NCI-H2196 (cell line): ENCODE data around the gene TNIK.
"Not testable (repeated sequence)": the region's sequence is repeated elsewhere in the genome, so short reads cannot be mapped to it uniquely, and the experiment has no call there.

ENCODE experiments used
- DNase-seq: peaks from one replicate; lab custom pipeline; 2025; ENCODE audit not compliant: unreplicated experiment; lab: John Stamatoyannopoulos, UW

The TNIK gene

DNA sequence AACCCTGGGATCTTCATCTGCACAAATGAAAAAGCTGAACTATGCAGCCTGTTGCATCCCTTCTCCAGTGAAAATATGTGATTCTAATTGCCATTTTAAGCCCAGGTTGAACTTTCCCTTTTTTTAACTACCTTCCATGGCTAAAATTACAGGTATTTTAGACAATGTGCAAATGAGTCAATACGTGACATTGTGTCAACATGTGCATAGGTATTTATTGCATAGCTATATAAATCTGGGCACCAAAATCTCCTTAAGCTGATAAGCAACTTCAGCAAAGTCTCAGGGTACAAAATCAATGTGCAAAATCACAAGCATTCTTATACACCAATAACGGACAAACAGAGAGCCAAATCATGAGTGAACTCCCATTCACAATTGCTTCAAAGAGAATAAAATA is 37.4 kb downstream of the TNIK start:
- not testable (repeated sequence) for DNase-seq

GRCh38 chr3:171420667-171421066 is 39.5 kb downstream of the TNIK start:
- DNase-seq: no peak

- DNase-seq: no peak
Observed at GRCh38 chr3:171419457-171419856, 40.7 kb downstream of the TNIK start.

- DNase-seq: no peak
Observed at GRCh38 chr3:171417813-171418212, 42.4 kb downstream of the TNIK start.

GRCh38 chr3:171417137-171417536 is 43.1 kb downstream of the TNIK start:
- no peak for DNase-seq

DNA sequence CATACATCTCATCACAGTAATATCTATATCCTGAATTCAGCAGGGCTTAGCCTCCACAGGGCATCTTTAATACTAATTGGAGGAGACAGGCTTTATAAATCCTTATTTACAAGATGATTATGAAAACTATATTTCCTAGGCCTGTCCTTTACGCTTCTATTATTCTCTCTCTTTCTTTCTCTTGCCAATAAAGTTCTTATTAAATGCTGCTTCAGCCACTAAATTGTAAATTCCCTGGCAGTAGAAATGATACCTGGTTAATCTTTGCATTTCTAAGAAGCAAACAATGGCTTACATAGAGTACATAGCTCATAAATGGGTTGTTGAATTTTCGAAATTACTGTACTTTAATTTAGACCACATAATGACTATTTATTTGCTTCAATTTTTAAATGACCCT is 43.5 kb downstream of the TNIK start:
- no peak for DNase-seq

- no peak for DNase-seq
Observed at GRCh38 chr3:171416061-171416460, 44.1 kb downstream of the TNIK start.

GRCh38 chr3:171415070-171415469 is 45.1 kb downstream of the TNIK start:
- DNase-seq: no peak

GRCh38 chr3:171412473-171412872 is 47.7 kb downstream of the TNIK start:
- DNase-seq: no peak

DNA sequence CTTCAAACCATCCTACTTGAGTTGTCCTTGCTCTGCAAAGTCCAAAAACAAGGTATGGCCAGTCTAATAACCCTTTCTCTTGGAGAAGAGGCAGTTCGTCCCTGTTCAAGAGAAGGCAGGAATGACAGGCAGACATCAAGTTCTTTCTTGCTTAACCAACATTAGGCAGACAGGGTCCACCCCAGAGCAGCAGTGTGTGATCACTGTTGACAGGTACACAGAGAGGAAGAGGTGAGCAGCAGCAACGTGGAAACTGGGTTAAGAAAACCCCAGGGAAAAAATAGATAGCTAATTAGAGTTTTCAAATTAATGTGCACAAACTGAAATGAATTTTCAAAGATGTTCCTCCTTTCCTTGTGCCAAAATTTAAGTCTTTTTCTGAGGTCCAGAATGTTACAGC is 48.2 kb downstream of the TNIK start:
- DNase-seq: no peak

- no peak for DNase-seq
Observed at GRCh38 chr3:171410186-171410585, 50.0 kb downstream of the TNIK start.

DNA sequence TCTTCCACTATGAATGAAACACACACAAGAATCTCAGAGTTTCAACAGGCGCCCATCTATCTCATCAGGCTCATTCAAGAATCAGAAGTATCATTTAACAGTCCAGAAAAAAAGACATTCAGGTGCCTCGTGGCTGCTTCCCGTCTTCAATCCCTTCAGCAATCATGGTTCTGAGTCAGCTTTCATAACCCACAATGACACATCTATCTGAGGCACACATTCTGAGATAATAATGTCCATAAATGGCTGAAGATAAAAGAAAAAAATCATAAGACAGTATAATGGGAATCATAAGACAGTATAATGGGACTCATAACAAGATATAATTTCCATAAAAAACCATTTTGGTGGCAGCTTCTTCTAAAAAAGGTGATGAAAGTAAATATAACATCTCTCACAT is 52.4 kb downstream of the TNIK start:
- no peak for DNase-seq

- no peak for DNase-seq
Observed at GRCh38 chr3:171404376-171404967, 55.7 kb downstream of the TNIK start.

DNA sequence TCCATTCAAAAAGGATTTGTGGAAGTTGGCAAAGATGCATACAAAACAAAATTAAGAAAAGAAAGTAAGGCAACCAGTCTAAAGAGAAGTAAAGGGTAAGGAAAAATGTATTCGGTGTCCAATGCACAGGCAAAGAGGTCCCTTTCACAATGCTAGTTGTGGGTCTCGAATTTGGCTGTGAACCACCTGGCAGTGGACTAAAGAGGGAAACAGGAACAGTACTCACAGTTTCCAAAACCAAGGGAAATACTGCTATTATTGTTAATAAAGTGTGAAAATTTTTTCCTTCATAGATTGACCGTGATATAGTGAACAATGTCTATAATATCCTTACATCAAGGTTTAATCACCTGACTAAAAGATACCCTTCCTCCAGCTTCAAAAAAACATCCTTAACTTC is 57.9 kb downstream of the TNIK start:
- no peak for DNase-seq

- DNase-seq: no peak
Observed at GRCh38 chr3:171401432-171401831, 58.8 kb downstream of the TNIK start.

DNA sequence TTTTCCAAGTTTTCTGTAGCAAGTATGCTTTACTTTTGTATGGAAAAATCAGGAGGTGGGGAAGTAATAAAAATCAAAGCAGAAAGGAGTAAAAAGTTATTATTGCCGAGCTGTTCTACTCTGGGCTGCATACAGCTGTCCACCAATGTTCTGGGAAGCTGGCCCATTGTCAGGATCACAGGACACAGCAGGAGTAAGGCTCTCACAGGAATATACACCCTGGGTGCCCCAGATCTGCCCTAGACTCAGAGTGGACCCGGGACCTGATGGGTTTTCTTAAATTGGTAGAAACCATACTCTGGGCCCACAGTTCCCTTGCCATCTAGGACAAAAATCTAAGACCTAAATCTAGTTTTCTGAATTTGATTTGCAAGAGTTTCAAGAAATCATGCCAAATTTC is 60.4 kb downstream of the TNIK start:
- no peak for DNase-seq

- no peak for DNase-seq
Observed at GRCh38 chr3:171398343-171398742, 61.9 kb downstream of the TNIK start.

GRCh38 chr3:171397089-171397488 is 63.1 kb downstream of the TNIK start:
- no peak for DNase-seq

GRCh38 chr3:171396048-171396447 is 64.2 kb downstream of the TNIK start:
- DNase-seq: no peak

DNA sequence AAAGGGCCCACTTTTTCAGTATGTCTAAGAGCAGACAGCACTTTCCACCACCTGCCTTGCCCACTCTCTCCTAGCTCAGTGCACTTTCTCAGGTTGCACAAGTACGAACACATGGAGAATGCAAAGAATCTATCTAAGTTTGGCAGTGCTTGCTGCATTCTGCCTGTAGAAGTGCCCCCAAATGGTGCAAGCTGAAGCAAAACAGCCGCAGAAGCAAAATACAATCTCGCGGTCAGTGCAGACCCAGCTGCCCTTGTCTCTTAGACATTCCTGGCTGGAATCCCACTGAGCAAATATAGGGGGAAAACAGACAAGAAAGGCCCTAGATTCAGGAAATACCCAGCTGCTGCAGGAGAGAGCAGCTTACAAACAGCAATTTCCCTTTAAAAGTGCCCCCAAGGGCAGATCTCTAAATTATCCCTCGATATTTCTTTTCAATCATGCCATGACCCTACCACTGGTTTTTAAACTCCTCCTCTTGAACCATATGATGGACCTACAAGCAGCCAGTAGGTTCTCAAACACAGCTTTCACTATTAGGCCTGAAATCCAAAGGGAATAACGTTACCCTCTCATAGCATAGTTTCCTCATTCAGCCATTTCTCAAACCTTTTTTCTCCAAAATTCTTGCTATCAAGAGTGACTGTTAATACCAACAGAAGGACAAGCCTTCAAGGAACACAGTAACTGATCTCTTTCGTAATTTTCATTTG is 67.0 kb downstream of the TNIK start:
- peak; percentile 65 for DNase-seq

DNA sequence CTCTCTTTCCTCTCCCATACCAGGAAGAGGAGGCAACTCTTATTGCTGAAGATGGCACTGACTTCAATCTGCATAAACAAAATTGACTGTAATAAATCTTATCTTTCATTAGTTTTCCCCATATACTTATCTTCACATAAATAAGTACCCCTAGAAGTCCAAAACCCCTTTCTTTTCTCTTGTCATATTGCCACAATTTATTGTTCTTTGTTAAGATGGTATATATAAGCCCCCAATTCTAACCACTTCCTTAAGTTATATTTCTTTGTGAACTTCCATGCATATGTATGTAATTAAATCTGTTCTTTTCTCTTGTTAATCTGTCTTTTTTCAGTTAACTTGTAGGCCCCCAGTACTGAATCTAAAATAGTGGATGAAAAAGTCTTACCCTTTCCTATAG is 68.8 kb downstream of the TNIK start:
- no peak for DNase-seq

DNA sequence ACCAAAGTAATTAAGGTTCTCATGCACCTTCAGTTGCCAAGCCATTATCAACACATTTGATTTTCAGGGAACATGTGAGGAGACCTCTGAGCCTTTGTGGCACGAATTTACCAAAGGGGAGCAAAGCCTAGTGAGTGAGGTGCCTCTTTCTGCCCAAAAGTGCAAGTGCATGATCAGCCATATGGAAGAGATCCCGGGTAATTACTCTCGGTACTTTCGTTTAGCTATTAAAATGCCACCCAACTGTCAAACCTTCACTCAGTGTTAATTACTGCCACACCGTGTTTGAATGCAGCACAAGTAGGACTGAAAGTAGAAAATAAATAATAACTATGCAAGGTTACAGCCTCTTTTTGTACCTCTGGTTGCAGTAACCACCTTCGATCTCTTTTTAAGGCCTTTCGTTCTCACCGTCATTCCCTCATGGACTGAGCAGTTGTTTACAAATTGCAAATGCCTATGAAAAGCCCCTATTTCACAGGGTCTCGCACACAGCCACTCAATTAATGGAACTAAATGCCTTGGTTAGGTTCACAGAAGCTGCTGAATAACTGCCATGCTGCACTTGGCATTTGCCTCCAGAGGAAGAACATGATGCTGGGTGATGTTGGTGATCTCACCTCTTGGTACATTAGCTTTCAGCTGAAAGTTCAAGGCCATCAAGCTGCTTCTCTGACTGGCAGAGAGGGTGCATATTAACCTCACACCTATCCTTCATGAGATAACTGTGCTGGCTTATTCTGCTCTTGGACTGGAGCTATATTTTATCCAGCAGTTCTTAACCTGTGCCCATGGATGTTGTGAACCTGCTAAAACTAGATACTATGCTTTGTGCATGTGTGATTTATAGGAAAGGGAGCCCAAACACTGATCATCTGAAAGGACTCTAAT is 69.9 kb downstream of the TNIK start:
- no peak for DNase-seq
